ENCODE results near the gene NINL.

NINL gene

DNA sequence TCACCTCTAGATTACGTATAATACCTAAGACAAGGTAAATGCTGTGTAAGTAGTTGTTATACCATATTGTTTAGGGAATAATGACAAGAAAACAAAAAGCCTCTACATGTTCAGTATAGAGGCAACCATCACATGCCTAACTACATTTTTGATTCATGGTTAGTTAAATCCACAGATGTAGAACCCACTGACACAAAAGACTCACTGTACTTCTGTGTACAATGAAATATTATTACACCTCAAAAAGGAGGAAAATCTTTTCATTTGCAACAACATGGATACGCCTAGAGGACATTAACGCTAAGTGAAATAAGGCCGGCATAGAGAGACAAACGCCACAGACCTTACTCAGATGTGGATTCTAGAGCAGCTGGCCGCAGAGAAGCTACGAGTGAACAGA lies 50.5 kb downstream of the NINL start:
- in situ Hi-C loops (cut with HindIII; ENCODE audit: low sequenced_read_pairs): no loop called here
- TF ChIP-seq, protein P1, sequence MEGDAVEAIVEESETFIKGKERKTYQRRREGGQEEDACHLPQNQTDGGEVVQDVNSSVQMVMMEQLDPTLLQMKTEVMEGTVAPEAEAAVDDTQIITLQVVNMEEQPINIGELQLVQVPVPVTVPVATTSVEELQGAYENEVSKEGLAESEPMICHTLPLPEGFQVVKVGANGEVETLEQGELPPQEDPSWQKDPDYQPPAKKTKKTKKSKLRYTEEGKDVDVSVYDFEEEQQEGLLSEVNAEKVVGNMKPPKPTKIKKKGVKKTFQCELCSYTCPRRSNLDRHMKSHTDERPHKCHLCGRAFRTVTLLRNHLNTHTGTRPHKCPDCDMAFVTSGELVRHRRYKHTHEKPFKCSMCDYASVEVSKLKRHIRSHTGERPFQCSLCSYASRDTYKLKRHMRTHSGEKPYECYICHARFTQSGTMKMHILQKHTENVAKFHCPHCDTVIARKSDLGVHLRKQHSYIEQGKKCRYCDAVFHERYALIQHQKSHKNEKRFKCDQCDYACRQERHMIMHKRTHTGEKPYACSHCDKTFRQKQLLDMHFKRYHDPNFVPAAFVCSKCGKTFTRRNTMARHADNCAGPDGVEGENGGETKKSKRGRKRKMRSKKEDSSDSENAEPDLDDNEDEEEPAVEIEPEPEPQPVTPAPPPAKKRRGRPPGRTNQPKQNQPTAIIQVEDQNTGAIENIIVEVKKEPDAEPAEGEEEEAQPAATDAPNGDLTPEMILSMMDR (IDR thresholded peaks at IDR 0.05; ENCODE audit: low read depth, low read length, missing control alignments): no peak

DNA sequence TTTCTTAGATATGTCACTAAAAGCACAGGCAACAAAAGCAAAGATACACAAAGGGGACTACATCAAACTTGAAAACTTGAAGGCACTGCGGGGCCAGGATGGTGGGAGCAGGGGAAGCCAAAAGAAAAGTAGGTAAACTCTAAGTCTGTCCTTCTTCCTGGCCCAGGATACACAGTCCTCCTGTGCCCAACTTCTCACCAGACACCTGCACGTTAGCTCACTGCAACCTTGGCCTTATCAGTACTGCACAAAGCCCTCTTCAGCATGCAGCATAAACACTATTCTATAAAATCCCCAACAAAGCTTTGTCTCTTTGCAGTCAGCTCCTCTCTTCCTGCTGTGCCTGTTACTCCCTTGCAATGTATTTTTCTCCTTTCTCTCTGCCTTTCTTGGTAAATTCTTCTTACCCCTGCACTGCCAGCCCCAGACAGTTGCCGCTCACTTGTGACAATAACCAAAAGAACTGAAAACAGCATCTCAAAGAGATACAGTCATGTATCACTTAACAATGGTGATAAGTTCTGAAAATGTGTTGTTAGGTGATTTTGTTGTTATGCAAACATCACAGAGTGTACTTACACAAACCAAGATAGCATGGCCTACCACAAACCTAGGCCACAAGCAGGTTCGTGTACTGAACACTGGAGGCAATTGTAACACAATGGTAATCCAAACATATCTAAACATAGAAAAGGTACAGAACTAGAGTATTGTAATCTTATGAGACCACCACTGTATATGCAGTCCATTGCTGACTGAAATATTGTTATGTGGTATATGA lies 51.2 kb downstream of the NINL start:
- DNase-seq (ENCODE audit: low read depth): no peak
- TF ChIP-seq, protein P1 (IDR thresholded peaks at IDR 0.05; ENCODE audit: low read depth, low read length, missing control alignments): no peak
- in situ Hi-C loops (cut with HindIII; ENCODE audit: low sequenced_read_pairs): no loop called here
- no peak overlapping the region for H3K4me3 ChIP-seq (ENCODE audit: low read depth, low read length)

More for the DNA sequence above, 50.5 kb downstream of the NINL start:
- no peak overlapping the region for H3K4me3 ChIP-seq (ENCODE audit: low read depth, low read length)
- no peak for DNase-seq (ENCODE audit: low read depth)

DNA sequence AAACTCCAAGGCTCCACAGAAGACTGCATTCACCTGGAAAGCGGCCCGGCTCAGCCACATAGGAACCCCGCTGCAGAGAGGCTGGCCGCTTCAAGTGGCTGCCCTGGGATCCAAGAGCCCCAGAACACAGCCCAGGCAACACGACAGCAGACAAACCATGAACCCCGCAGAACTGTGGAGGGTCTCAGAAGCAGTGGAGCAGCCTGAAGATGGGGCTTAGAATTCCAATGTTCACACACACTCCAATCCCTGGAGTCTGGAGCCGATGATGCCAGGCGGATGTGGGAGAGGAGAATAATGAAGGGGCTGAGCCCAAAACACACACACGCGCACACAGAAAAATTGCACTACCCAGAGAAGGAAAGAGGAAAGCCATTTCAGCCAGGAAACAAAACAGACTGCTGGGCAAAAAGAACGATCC lies 52.4 kb downstream of the NINL start:
- TF ChIP-seq, protein P1 (IDR thresholded peaks at IDR 0.05; ENCODE audit: low read depth, low read length, missing control alignments): no peak
- DNase-seq (ENCODE audit: low read depth): no peak
- in situ Hi-C loops (cut with HindIII; ENCODE audit: low sequenced_read_pairs): no loop called here
- no peak overlapping the region for H3K4me3 ChIP-seq (ENCODE audit: low read depth, low read length)

DNA sequence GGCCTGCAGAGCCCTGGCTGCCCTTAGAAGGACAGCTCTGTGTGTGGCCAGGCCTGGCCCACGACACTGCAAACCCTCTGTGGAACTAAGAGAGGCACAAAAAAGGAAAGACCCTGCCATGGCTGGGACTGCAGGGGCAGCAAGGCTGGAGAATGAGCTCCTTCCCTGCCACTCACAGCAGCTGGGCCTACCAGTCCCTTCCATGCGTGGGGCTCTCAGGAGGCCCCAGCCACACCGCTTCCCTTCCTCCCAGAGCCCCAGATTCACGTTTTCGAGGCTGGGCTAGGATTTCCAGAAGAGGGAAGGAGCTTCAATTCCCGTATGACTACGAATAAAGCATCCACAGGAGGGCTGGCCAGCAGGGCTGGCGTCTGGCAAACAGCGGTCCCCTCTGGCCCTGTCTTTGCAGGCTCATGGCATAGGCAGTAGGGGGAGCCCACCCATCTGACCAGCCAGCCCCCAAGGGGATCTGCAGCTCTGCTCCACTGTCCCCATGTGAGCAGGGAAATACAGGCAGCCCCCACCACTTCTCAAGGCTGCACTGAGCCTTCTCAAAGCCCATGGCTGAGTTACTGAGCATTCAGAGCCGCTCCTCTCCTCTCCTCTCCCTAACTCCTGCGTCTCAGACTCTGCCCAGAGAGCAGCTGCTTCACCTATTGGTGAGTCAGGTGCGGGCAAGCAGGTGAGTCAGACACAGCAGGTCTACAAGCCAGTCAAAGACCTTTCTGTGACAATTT lies 53.1 kb downstream of the NINL start:
- in situ Hi-C loops (cut with HindIII; ENCODE audit: low sequenced_read_pairs): no loop called here
- peak overlapping the region; percentile 1 for H3K4me3 ChIP-seq (ENCODE audit: low read depth, low read length)
- TF ChIP-seq, protein P1 (IDR thresholded peaks at IDR 0.05; ENCODE audit: low read depth, low read length, missing control alignments): peak; percentile 28
- DNase-seq (ENCODE audit: low read depth): no peak

DNA sequence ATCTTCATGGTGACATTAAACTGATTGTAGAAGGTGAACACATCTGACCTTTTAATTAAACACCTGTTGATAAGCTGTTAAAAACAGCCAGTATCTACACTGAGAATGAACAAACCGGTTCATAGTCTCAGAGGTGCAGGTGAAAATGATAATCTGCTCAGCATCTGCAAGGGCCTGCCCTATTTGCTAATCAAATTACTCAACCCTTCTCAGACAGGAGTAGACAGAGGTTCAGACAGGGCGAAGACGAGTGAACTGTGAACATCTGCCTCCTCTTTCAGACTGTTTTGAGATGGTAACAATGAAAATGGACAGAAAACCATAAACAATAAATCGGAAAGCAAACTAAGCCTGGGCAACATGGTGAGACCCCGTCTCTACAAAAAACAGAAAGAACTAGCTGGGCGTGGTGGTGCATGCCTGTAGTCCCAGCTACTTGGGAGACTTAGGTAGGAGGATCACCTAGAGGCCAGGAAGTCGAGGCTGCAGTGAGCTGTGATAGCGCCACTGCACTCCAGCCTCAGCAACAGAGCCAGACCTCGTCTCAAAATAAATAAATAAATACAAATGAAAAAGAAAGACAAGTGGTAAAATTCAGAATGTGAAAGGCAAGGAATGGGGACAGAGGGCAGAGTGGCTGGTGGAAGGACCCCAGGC lies 55.9 kb downstream of the NINL start:
- TF ChIP-seq, protein P1 (IDR thresholded peaks at IDR 0.05; ENCODE audit: low read depth, low read length, missing control alignments): no peak
- no peak for DNase-seq (ENCODE audit: low read depth)
- in situ Hi-C loops (cut with HindIII; ENCODE audit: low sequenced_read_pairs): no loop called here
- no peak overlapping the region for H3K4me3 ChIP-seq (ENCODE audit: low read depth, low read length)

DNA sequence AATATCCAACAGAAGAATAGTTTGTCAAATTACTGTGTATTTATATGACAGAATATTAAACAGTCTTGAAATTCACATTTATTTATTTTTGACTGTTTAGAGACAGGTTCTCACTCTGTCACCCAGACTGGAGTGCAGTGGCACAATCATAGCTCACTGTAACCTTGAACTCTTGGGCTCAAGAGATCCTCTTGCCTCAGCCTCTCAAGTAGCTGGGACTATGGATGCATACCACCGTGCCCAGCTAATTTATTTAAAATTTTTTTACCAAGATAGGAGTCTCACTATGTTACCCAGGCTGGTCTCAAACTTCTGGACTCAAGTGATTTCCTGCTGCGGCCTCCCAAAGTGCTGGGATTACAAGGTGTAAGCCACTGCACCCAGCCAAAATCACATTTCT lies 57.4 kb downstream of the NINL start:
- no peak overlapping the region for H3K4me3 ChIP-seq (ENCODE audit: low read depth, low read length)
- TF ChIP-seq, protein P1 (IDR thresholded peaks at IDR 0.05; ENCODE audit: low read depth, low read length, missing control alignments): no peak
- in situ Hi-C loops (cut with HindIII; ENCODE audit: low sequenced_read_pairs): no loop called here
- no peak for DNase-seq (ENCODE audit: low read depth)
